Large intestine (tissue), 3 donors: ENCODE measurements around the gene AADAC. TPM values are rescaled to one million over a fixed set of nuclear protein-coding genes. Genes with fewer than 3 reads are reported as not detected.
A peak's percentile ranks its signal among the peaks of the same experiment; 100 is the strongest.
"Not testable (repeated sequence)": the region's sequence is repeated elsewhere in the genome, so short reads cannot be mapped to it uniquely, and the experiment has no call there.

Source experiments
- DNase-seq, 2 donors: peaks; one replicate each; pipeline versions ENCODE4 v3.0.0 to v3.0.0-alpha.2; 2013
- H3K27ac ChIP-seq: one replicate; pipeline ENCODE4 v1.5.1; 2013; ENCODE audit warnings: low read length
- H3K27me3 ChIP-seq: 2 replicates; pipeline ENCODE4 v1.6.1; 2013; ENCODE audit warnings: low read length; ENCODE audit not compliant: control insufficient read depth, insufficient read depth
- H3K36me3 ChIP-seq: 2 replicates; pipeline ENCODE4 v1.6.1; 2013; ENCODE audit warnings: low read length; ENCODE audit not compliant: control insufficient read depth, insufficient read depth
- H3K4me1 ChIP-seq: one replicate; pipeline ENCODE4 v1.6.1; 2013; ENCODE audit warnings: low read length; ENCODE audit not compliant: control insufficient read depth, insufficient read depth
- H3K4me3 ChIP-seq: one replicate; pipeline ENCODE4 v1.5.1; 2013; ENCODE audit warnings: low read length
- H3K9me3 ChIP-seq: one replicate; pipeline ENCODE4 v1.6.1; 2013; ENCODE audit warnings: mild to moderate bottlenecking, low read depth, low read length, moderate library complexity; ENCODE audit not compliant: control insufficient read depth
- WGBS: methylation state at CpG from one replicate; pipeline ENCODE4 v1.1.5; 2013; ENCODE audit warnings: low lambda C conversion rate; ENCODE audit not compliant: insufficient coverage; 5-methylcytosine and 5-hydroxymethylcytosine counted together
- polyA plus RNA-seq: library from polyadenylated mRNA; unstranded; fragments of 120-200 nt; gene quantifications from one replicate; pipeline ENCODE4 v1.2.1, GENCODE V29; 2013

AADAC gene
- polyA plus RNA-seq, 1 donor: 147 TPM

GRCh38 chr3:151774910-151775309, 39.0 kb upstream of the AADAC start:
- peaks cover 17% of the 10 kb centered on the region for H3K4me1 ChIP-seq
- no peak for DNase-seq
- H3K4me3 ChIP-seq: no peak overlapping the region
- H3K9me3 ChIP-seq: no peaks in the 10 kb centered on the region
- no peaks in the 10 kb centered on the region for H3K36me3 ChIP-seq
- no peak overlapping the region for H3K27ac ChIP-seq
- H3K27me3 ChIP-seq: no peaks in the 10 kb centered on the region

- no peaks in the 10 kb centered on the region for H3K27me3 ChIP-seq
- H3K4me1 ChIP-seq: peaks cover 15% of the 10 kb centered on the region
- H3K36me3 ChIP-seq: no peaks in the 10 kb centered on the region
- WGBS: 87% methylated on average over 3 of the region's 4 CpGs
- H3K4me3 ChIP-seq: no peak overlapping the region
- no peak for DNase-seq
- H3K9me3 ChIP-seq: no peaks in the 10 kb centered on the region
- H3K27ac ChIP-seq: no peak overlapping the region
Measured at GRCh38 chr3:151775314-151776258, 38.3 kb upstream of the AADAC start.

GRCh38 chr3:151776259-151776740, 37.6 kb upstream of the AADAC start:
- no peaks in the 10 kb centered on the region for H3K27me3 ChIP-seq
- H3K4me3 ChIP-seq: no peak overlapping the region
- no peaks in the 10 kb centered on the region for H3K9me3 ChIP-seq
- H3K36me3 ChIP-seq: no peaks in the 10 kb centered on the region
- WGBS: 29% methylated on average over 1 of the region's 1 CpG
- no peak overlapping the region for H3K27ac ChIP-seq
- DNase-seq: no peak
- H3K4me1 ChIP-seq: peaks cover 15% of the 10 kb centered on the region

GRCh38 chr3:151777880-151778279, 36.0 kb upstream of the AADAC start:
- no peaks in the 10 kb centered on the region for H3K9me3 ChIP-seq
- WGBS: no CpG with 5 or more reads among the region's 2 CpGs
- H3K27me3 ChIP-seq: no peaks in the 10 kb centered on the region
- H3K27ac ChIP-seq: no peak overlapping the region
- no peak for DNase-seq
- no peak overlapping the region for H3K4me3 ChIP-seq
- no peaks in the 10 kb centered on the region for H3K36me3 ChIP-seq
- peaks cover 7% of the 10 kb centered on the region for H3K4me1 ChIP-seq

- peaks cover 10% of the 10 kb centered on the region for H3K4me1 ChIP-seq
- H3K36me3 ChIP-seq: no peaks in the 10 kb centered on the region
- H3K27me3 ChIP-seq: no peaks in the 10 kb centered on the region
- no peak overlapping the region for H3K27ac ChIP-seq
- no peak overlapping the region for H3K4me3 ChIP-seq
- peaks cover 5% of the 10 kb centered on the region for H3K9me3 ChIP-seq
- no peak for DNase-seq
Measured at GRCh38 chr3:151787626-151788025, 26.3 kb upstream of the AADAC start.

GRCh38 chr3:151788401-151788800, 25.5 kb upstream of the AADAC start:
- Histone ChIP-seq H3K9me3 (peaks cover 5% of the 10 kb centered on the region), H3K36me3 (no peaks in the 10 kb centered on the region), H3K27me3 (no peaks in the 10 kb centered on the region), H3K4me1 (peaks cover 10% of the 10 kb centered on the region), H3K27ac (no peak overlapping the region), H3K4me3 (no peak overlapping the region)
- WGBS: 57% methylated on average over 1 of the region's 2 CpGs
- peak in 1 of 2 donors; percentile 49 for DNase-seq

- Histone ChIP-seq H3K4me1 (peaks cover 10% of the 10 kb centered on the region), H3K27me3 (no peaks in the 10 kb centered on the region), H3K27ac (no peak overlapping the region), H3K4me3 (no peak overlapping the region), H3K9me3 (peaks cover 5% of the 10 kb centered on the region), H3K36me3 (no peaks in the 10 kb centered on the region)
- DNase-seq: peak in 1 of 2 donors; percentile 47
- WGBS: 14% methylated on average over 1 of the region's 1 CpG
Measured at GRCh38 chr3:151789853-151790463, 24.0 kb upstream of the AADAC start.

- not testable (repeated sequence) for H3K27me3 ChIP-seq, H3K27ac ChIP-seq, H3K4me3 ChIP-seq, H3K36me3 ChIP-seq, H3K9me3 ChIP-seq, DNase-seq, H3K4me1 ChIP-seq
- WGBS: 100% methylated on average over 2 of the region's 2 CpGs
Measured at GRCh38 chr3:151790763-151791162, 23.2 kb upstream of the AADAC start.

- peak in 1 of 2 donors; percentile 27 for DNase-seq
- Histone ChIP-seq H3K27me3 (no peaks in the 10 kb centered on the region), H3K27ac (no peak overlapping the region), H3K9me3 (peaks cover 5% of the 10 kb centered on the region), H3K4me1 (peaks cover 10% of the 10 kb centered on the region), H3K36me3 (no peaks in the 10 kb centered on the region), H3K4me3 (no peak overlapping the region)
- WGBS: no CpG with 5 or more reads among the region's 2 CpGs
Measured at GRCh38 chr3:151792411-151792810, 21.5 kb upstream of the AADAC start.

GRCh38 chr3:151793636-151794035, 20.3 kb upstream of the AADAC start:
- no peaks in the 10 kb centered on the region for H3K36me3 ChIP-seq
- no peaks in the 10 kb centered on the region for H3K27me3 ChIP-seq
- H3K9me3 ChIP-seq: peaks cover 5% of the 10 kb centered on the region
- H3K27ac ChIP-seq: no peak overlapping the region
- H3K4me3 ChIP-seq: no peak overlapping the region
- no peaks in the 10 kb centered on the region for H3K4me1 ChIP-seq
- DNase-seq: no peak
- WGBS: 25% methylated on average over 2 of the region's 2 CpGs
